BE2C (cell line): ENCODE results near the gene SKA3.

Source experiments
- DNase-seq: peaks from one replicate; pipeline ENCODE4 v3.0.0-alpha.2; 2020
- H3K27me3 ChIP-seq: fragments of 250-450 bp; sonication (Bioruptor Pico); 2 replicates; pipeline ENCODE4 v1.5.1; 2020; ENCODE audit warnings: mild to moderate bottlenecking
- H3K36me3 ChIP-seq: fragments of 250-450 bp; sonication (Bioruptor Pico); 2 replicates; pipeline ENCODE4 v1.5.1; 2020; ENCODE audit warnings: mild to moderate bottlenecking
- H3K4me1 ChIP-seq: fragments of 250-450 bp; sonication (Bioruptor Pico); 2 replicates; pipeline ENCODE4 v1.5.1; 2020
- H3K4me3 ChIP-seq: 2 replicates; pipeline ENCODE4 v1.5.1; 2011; ENCODE audit warnings: low read depth, low read length
- H3K9me3 ChIP-seq: fragments of 250-450 bp; sonication (Bioruptor Pico); 2 replicates; pipeline ENCODE4 v1.5.1; 2020
- CTCF ChIP-seq: IDR thresholded peaks from 2 replicates; pipeline ENCODE4 v1.5.1; 2012; ENCODE audit warnings: mild to moderate bottlenecking, low read depth, low read length

Gene SKA3

GRCh38 chr13:21152251-21152899 is 24.0 kb downstream of the SKA3 start:
- TF ChIP-seq CTCF = no peak
- H3K4me3 ChIP-seq = no peak overlapping the region
- DNase-seq = no peak
- H3K36me3 ChIP-seq = peaks cover 8% of the 10 kb centered on the region
- H3K4me1 ChIP-seq = peaks cover 6% of the 10 kb centered on the region; the same call in 1 of the 2 replicates
- no peaks in the 10 kb centered on the region for H3K9me3 ChIP-seq
- no peaks in the 10 kb centered on the region for H3K27me3 ChIP-seq

GRCh38 chr13:21150013-21150412 is 26.3 kb downstream of the SKA3 start:
- DNase-seq = no peak
- H3K36me3 ChIP-seq = peaks cover 27% of the 10 kb centered on the region

GRCh38 chr13:21149568-21149967 is 26.8 kb downstream of the SKA3 start:
- Histone ChIP-seq H3K4me3 (no peak overlapping the region), H3K4me1 (peaks cover 6% of the 10 kb centered on the region; the same call in 1 of the 2 replicates)

More at GRCh38 chr13:21150013-21150412, 26.3 kb downstream of the SKA3 start:
- H3K4me3 ChIP-seq = no peak overlapping the region
- H3K27me3 ChIP-seq = no peaks in the 10 kb centered on the region
- TF ChIP-seq CTCF = no peak
- peaks cover 6% of the 10 kb centered on the region; the same call in 1 of the 2 replicates for H3K4me1 ChIP-seq
- no peaks in the 10 kb centered on the region for H3K9me3 ChIP-seq

GRCh38 chr13:21148557-21149258 is 27.6 kb downstream of the SKA3 start:
- no peak for DNase-seq
- Histone ChIP-seq H3K4me3 (no peak overlapping the region), H3K9me3 (no peaks in the 10 kb centered on the region), H3K36me3 (peaks cover 29% of the 10 kb centered on the region), H3K27me3 (no peaks in the 10 kb centered on the region), H3K4me1 (no peaks in the 10 kb centered on the region)
- no peak for TF ChIP-seq CTCF

More at GRCh38 chr13:21149568-21149967, 26.8 kb downstream of the SKA3 start:
- Histone ChIP-seq H3K9me3 (no peaks in the 10 kb centered on the region), H3K27me3 (no peaks in the 10 kb centered on the region), H3K36me3 (peaks cover 27% of the 10 kb centered on the region)
- no peak for TF ChIP-seq CTCF
- DNase-seq = no peak

GRCh38 chr13:21147827-21148226 is 28.5 kb downstream of the SKA3 start:
- no peak for DNase-seq
- Histone ChIP-seq H3K36me3 (peaks cover 37% of the 10 kb centered on the region), H3K27me3 (no peaks in the 10 kb centered on the region), H3K4me1 (no peaks in the 10 kb centered on the region), H3K4me3 (no peak overlapping the region), H3K9me3 (no peaks in the 10 kb centered on the region)
- TF ChIP-seq CTCF = no peak

GRCh38 chr13:21142766-21143165 is 33.6 kb downstream of the SKA3 start:
- no peaks in the 10 kb centered on the region for H3K9me3 ChIP-seq
- no peak for DNase-seq
- H3K4me3 ChIP-seq = no peak overlapping the region
- no peaks in the 10 kb centered on the region for H3K4me1 ChIP-seq
- TF ChIP-seq CTCF = no peak
- H3K27me3 ChIP-seq = peaks cover 6% of the 10 kb centered on the region; the same call in 1 of the 2 replicates
- peaks cover 44% of the 10 kb centered on the region for H3K36me3 ChIP-seq
